Measurements from ENCODE around the gene NKX2-2. TPM values are rescaled to one million over a fixed set of nuclear protein-coding genes. Genes with fewer than 3 reads are reported as not detected.

The NKX2-2 gene
- total and polyA plus RNA-seq, 2 of the 4 experiments (the other 2 are of a cell fraction): not detected

DNA sequence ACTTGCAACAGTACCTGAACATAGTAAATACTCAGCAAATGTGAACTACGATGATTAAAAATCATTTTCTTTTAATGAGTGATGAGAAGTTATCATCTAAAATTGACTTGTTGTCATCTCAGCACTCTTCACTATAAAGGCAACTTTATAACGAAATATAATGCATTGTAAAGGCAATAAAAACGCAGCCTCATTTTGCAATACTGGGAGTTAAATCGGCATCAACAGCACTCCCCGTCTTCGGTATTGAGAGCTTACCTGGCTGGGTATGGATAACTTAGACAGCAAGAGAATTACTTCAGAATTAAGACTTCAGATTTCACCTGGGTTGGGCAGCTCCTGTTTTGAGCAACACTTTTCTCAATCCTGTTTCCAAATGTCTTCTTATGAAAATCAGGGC lies 20.8 kb downstream of the NKX2-2 start:
- peaks cover 14% of the 10 kb centered on the region; the same call in 1 of the 2 replicates for H3K27me3 ChIP-seq (ENCODE audit: control insufficient read depth, insufficient read depth, low read length)
- no peak overlapping the region for H3K56ac ChIP-seq (ENCODE audit: extremely low read depth, insufficient read depth, low read length)
- no peaks in the 10 kb centered on the region for H4K20me1 ChIP-seq (ENCODE audit: insufficient read depth, low read length)
- POLR2A ChIA-PET (ENCODE audit: unreplicated experiment): no interaction called here
- H2BK20ac ChIP-seq (ENCODE audit: low read depth, low read length): no peak overlapping the region
- no peaks in the 10 kb centered on the region for H3K4me1 ChIP-seq (ENCODE audit: control insufficient read depth, insufficient read depth, low read length)
- no peak overlapping the region for H3K9ac ChIP-seq (ENCODE audit: low read depth, low read length)
- in situ Hi-C loops (cut with MboI; ENCODE audit: low sequenced_read_pairs): no loop called here
- H2BK120ac ChIP-seq (ENCODE audit: low read depth, low read length): no peak overlapping the region
- CTCF ChIA-PET: interaction anchor here (0.7 kb wide), 1 partner anchor 257 kb away, joined by 3 read pairs; no protein-coding TSS in a partner anchor
- no peak overlapping the region for H2BK15ac ChIP-seq (ENCODE audit: low read depth, low read length)
- H3K18ac ChIP-seq (ENCODE audit: low read depth, low read length): no peak overlapping the region
- H4K5ac ChIP-seq (ENCODE audit: low read depth, low read length): no peak overlapping the region
- H3K9me3 ChIP-seq (ENCODE audit: control insufficient read depth, insufficient read depth, low read length): no peaks in the 10 kb centered on the region
- H3K4me3 ChIP-seq (ENCODE audit: insufficient read depth, low read depth, low read length): no peak overlapping the region
- no peak overlapping the region for H3K23ac ChIP-seq (ENCODE audit: low read depth, low read length)
- no peak for ATAC-seq (ENCODE audit: low read depth)
- no TSS peak for BruUV-seq (replicated peaks)
- no peaks in the 10 kb centered on the region for H3K36me3 ChIP-seq (ENCODE audit: control insufficient read depth, insufficient read depth, low read length)
- H2AK5ac ChIP-seq (ENCODE audit: low read depth, low read length): no peak overlapping the region
- H3K14ac ChIP-seq (replicated peaks; ENCODE audit: low read depth, low read length): no peak overlapping the region
- H3K9me1 ChIP-seq (ENCODE audit: insufficient read depth, low read length): no peaks in the 10 kb centered on the region
- intact Hi-C loops (cut with micrococcal nuclease): no loop called here
- dilution Hi-C loops (cut with HindIII; ENCODE audit: low sequenced_read_pairs, unreplicated experiment): no loop called here
- no peak overlapping the region for H3K4ac ChIP-seq (ENCODE audit: low read depth, low read length)
- H2BK5ac ChIP-seq (ENCODE audit: low read depth, low read length, poor library complexity, severe bottlenecking): no peak overlapping the region
- no peak overlapping the region for H3K27ac ChIP-seq (ENCODE audit: insufficient read depth, low read length)
- H4K91ac ChIP-seq (ENCODE audit: insufficient read depth, low read depth, low read length): no peak overlapping the region
- H3K79me1 ChIP-seq (ENCODE audit: low read depth in 1 of 2, low read length in 2 of 2): no peaks in the 10 kb centered on the region
- no peak overlapping the region for H2AFZ ChIP-seq (replicated peaks; ENCODE audit: low read length, poor library complexity)
- no CpG with 5 or more reads among the region's 6 CpGs for WGBS, 2 experiments (ENCODE audit: extremely low coverage in 2 of 2, insufficient read length in 1 of 2)
- H4K8ac ChIP-seq (ENCODE audit: low read depth in 2 of 2, low read length in 2 of 2): no peak overlapping the region
- H2AK9ac ChIP-seq (replicated peaks; ENCODE audit: low read depth, low read length, poor library complexity): no peak overlapping the region
- H3K4me2 ChIP-seq (ENCODE audit: low read depth, low read length): no peak overlapping the region
- no peak for DNase-seq
- TF ChIP-seq SMC3 (IDR thresholded peaks at IDR 0.05; ENCODE audit: low read depth, low read length): no peak
- TF ChIP-seq FOS (IDR thresholded peaks at IDR 0.05; ENCODE audit: low read depth, low read length): no peak
- no peak for TF ChIP-seq CHD1 (IDR thresholded peaks at IDR 0.05; ENCODE audit: low read depth, low read length)
- no peak for TF ChIP-seq NFE2L2 (IDR thresholded peaks at IDR 0.05; ENCODE audit: low read depth, low read length)
- TF ChIP-seq, protein P1, sequence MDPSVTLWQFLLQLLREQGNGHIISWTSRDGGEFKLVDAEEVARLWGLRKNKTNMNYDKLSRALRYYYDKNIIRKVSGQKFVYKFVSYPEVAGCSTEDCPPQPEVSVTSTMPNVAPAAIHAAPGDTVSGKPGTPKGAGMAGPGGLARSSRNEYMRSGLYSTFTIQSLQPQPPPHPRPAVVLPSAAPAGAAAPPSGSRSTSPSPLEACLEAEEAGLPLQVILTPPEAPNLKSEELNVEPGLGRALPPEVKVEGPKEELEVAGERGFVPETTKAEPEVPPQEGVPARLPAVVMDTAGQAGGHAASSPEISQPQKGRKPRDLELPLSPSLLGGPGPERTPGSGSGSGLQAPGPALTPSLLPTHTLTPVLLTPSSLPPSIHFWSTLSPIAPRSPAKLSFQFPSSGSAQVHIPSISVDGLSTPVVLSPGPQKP (IDR thresholded peaks at IDR 0.05; ENCODE audit: borderline replicate concordance, low read depth, low read length): no peak
